H9 (cell line): ENCODE results near the gene SLC26A2. TPM values are rescaled to one million over a fixed set of nuclear protein-coding genes. Genes with fewer than 3 reads are reported as not detected.

Source experiments
- DNase-seq: peaks from one replicate; pipeline ENCODE4 v3.0.0-alpha.2; 2017
- H2AFZ ChIP-seq: one replicate; pipeline ENCODE4 v1.6.1; 2013; ENCODE audit warnings: mild to moderate bottlenecking, low read length, control low read depth, moderate library complexity
- H2AK5ac ChIP-seq: 2 replicates; pipeline ENCODE4 v1.6.1; 2013; ENCODE audit warnings: low read length, control low read depth, mixed read lengths; ENCODE audit not compliant: insufficient read length
- H2BK120ac ChIP-seq: one replicate; pipeline ENCODE4 v1.6.1; 2013; ENCODE audit warnings: low read depth, mild to moderate bottlenecking, low read length, control low read depth, inconsistent platforms; ENCODE audit not compliant: poor library complexity, severe bottlenecking
- H2BK12ac ChIP-seq: 2 replicates; pipeline ENCODE4 v1.6.1; 2013; ENCODE audit warnings: low read length, control low read depth, mixed read lengths, low read depth; ENCODE audit not compliant: insufficient read length
- H2BK15ac ChIP-seq: 2 replicates; pipeline ENCODE4 v1.6.1; 2013; ENCODE audit warnings: low read depth, low read length, control low read depth
- H2BK20ac ChIP-seq: one replicate; pipeline ENCODE4 v1.6.1; 2013; ENCODE audit warnings: low read depth, mild to moderate bottlenecking, low read length, control low read depth, inconsistent platforms; ENCODE audit not compliant: poor library complexity, severe bottlenecking
- H2BK5ac ChIP-seq: 2 replicates; pipeline ENCODE4 v1.6.1; 2013; ENCODE audit warnings: low read length, control low read depth, mixed read lengths; ENCODE audit not compliant: insufficient read length
- H3K14ac ChIP-seq: 2 replicates; pipeline ENCODE4 v1.6.1; 2013; ENCODE audit warnings: low read length, control low read depth; ENCODE audit not compliant: insufficient read depth
- H3K18ac ChIP-seq: 2 replicates; pipeline ENCODE4 v1.6.1; 2013; ENCODE audit warnings: low read depth, mild to moderate bottlenecking, mixed read lengths, low read length, control low read depth; ENCODE audit not compliant: insufficient read length
- H3K23ac ChIP-seq: 2 replicates; pipeline ENCODE4 v1.6.1; 2013; ENCODE audit warnings: low read length, control low read depth, mixed read lengths, low read depth; ENCODE audit not compliant: insufficient read length
- H3K23me2 ChIP-seq: 2 replicates; pipeline ENCODE4 v1.6.1; 2013; ENCODE audit warnings: low read depth, mild to moderate bottlenecking, mixed read lengths, low read length, control low read depth; ENCODE audit not compliant: insufficient read length, poor library complexity, severe bottlenecking
- H3K27ac ChIP-seq: 2 replicates; pipeline ENCODE4 v1.5.1; 2013; ENCODE audit warnings: low read length, control low read depth, mixed read lengths, low read depth; ENCODE audit not compliant: insufficient read length
- H3K27me3 ChIP-seq: 2 replicates; pipeline ENCODE4 v1.6.1; 2013; ENCODE audit warnings: low read length, control low read depth, inconsistent platforms; ENCODE audit not compliant: insufficient read depth
- H3K4ac ChIP-seq: 2 replicates; pipeline ENCODE4 v1.6.1; 2013; ENCODE audit warnings: low read depth, mild to moderate bottlenecking, control low read depth, inconsistent platforms, low read length, moderate library complexity
- H3K4me1 ChIP-seq: 2 replicates; pipeline ENCODE4 v1.6.1; 2013; ENCODE audit warnings: low read length, control low read depth, inconsistent platforms; ENCODE audit not compliant: insufficient read depth
- H3K4me2 ChIP-seq: 2 replicates; pipeline ENCODE4 v1.6.1; 2013; ENCODE audit warnings: low read length, control low read depth, mixed read lengths; ENCODE audit not compliant: insufficient read length, insufficient read depth
- H3K56ac ChIP-seq: 2 replicates; pipeline ENCODE4 v1.6.1; 2013; ENCODE audit warnings: low read depth, mild to moderate bottlenecking, mixed read lengths, low read length, control low read depth; ENCODE audit not compliant: insufficient read length
- H3K79me1 ChIP-seq: 2 replicates; pipeline ENCODE4 v1.6.1; 2013; ENCODE audit warnings: low read depth, mild to moderate bottlenecking, moderate library complexity, low read length, control low read depth, inconsistent platforms; ENCODE audit not compliant: insufficient read depth, poor library complexity, severe bottlenecking
- H3K79me2 ChIP-seq: 2 replicates; pipeline ENCODE4 v1.6.1; 2013; ENCODE audit warnings: low read length, control low read depth, inconsistent platforms; ENCODE audit not compliant: insufficient read depth
- H3K9ac ChIP-seq: 2 replicates; pipeline ENCODE4 v1.6.1; 2013; ENCODE audit warnings: low read length, control low read depth, mixed read lengths; ENCODE audit not compliant: insufficient read length; ENCODE audit errors: extremely low read depth
- H3K9me3 ChIP-seq: one replicate; pipeline ENCODE4 v1.6.1; 2013; ENCODE audit warnings: low read depth, low read length, inconsistent platforms; ENCODE audit not compliant: control insufficient read depth
- H3T11ph ChIP-seq: one replicate; pipeline ENCODE4 v1.6.1; 2013; ENCODE audit warnings: mild to moderate bottlenecking, low read length, control low read depth, inconsistent platforms
- H4K20me1 ChIP-seq: one replicate; pipeline ENCODE4 v1.6.1; 2013; ENCODE audit not compliant: control insufficient read depth, insufficient read length, insufficient read depth
- H4K5ac ChIP-seq: 2 replicates; pipeline ENCODE4 v1.6.1; 2013; ENCODE audit warnings: low read depth, mild to moderate bottlenecking, mixed read lengths, low read length, control low read depth; ENCODE audit not compliant: insufficient read length
- H4K8ac ChIP-seq: replicated peaks from 2 replicates; pipeline ENCODE4 v1.6.1; 2013; ENCODE audit warnings: low read length, control low read depth, mixed read lengths, low read depth; ENCODE audit not compliant: insufficient read length
- H4K91ac ChIP-seq: 2 replicates; pipeline ENCODE4 v1.6.1; 2013; ENCODE audit warnings: low read depth, mild to moderate bottlenecking, moderate library complexity, mixed read lengths, low read length, control low read depth; ENCODE audit not compliant: insufficient read length
- H3K27ac Mint-ChIP-seq, 3 experiments: 2 replicates in 2 of 3; 3 replicates in 1 of 3; pipeline ENCODE4 v1.8.0; 2020 to 2021; ENCODE audit warnings: mixed read lengths in 3 of 3, mild to moderate bottlenecking in 1 of 3, moderate library complexity in 1 of 3
- H3K27me3 Mint-ChIP-seq: 2 replicates; pipeline ENCODE4 v1.8.0; 2021; ENCODE audit warnings: low read depth, mild to moderate bottlenecking, moderate library complexity, mixed read lengths
- H3K36me3 Mint-ChIP-seq, 3 experiments: 2 replicates in 2 of 3; 3 replicates in 1 of 3; pipeline ENCODE4 v1.8.0; 2020 to 2021; ENCODE audit warnings: low read depth in 3 of 3, mixed read lengths in 3 of 3; ENCODE audit not compliant: insufficient read depth in 1 of 3
- H3K4me1 Mint-ChIP-seq, 2 experiments: 2 replicates each; pipeline ENCODE4 v1.8.0; 2020; ENCODE audit warnings: mixed read lengths in 2 of 2
- H3K4me3 Mint-ChIP-seq, 2 experiments: 2 replicates in 1 of 2; 3 replicates in 1 of 2; pipeline ENCODE4 v1.8.0; 2020 to 2021; ENCODE audit warnings: mild to moderate bottlenecking in 2 of 2, mixed read lengths in 2 of 2, moderate library complexity in 1 of 2
- H3K9me3 Mint-ChIP-seq, 2 experiments: 2 replicates in 1 of 2; 3 replicates in 1 of 2; pipeline ENCODE4 v1.8.0; 2020; ENCODE audit warnings: mild to moderate bottlenecking in 2 of 2, mixed read lengths in 2 of 2, moderate library complexity in 1 of 2
- WGBS: extraction: QIAGEN DNeasy Blood & Tissue Kit; methylation state at CpG from one replicate; pipeline ENCODE4 v1.1.7; 2013; ENCODE audit warnings: missing lambda C conversion rate, low lambda C conversion rate, mixed read lengths; ENCODE audit not compliant: insufficient read length; ENCODE audit errors: extremely low coverage; 5-methylcytosine and 5-hydroxymethylcytosine counted together
- total RNA-seq: library from RNA; stranded (reverse); gene quantifications from 2 replicates; pipeline ENCODE4 v1.2.1, GENCODE V29; 2021
- TF ChIP-seq, protein P1 (sequence below): fragments of 200-600 bp; sonication (generic); conservative IDR thresholded peaks from 3 replicates; pipeline ENCODE4 v1.8.0; 2021; ENCODE audit warnings: antibody characterized with exemption, mild to moderate bottlenecking

The SLC26A2 gene
- total RNA-seq, 1 experiment from 2014 or later, result 5.9 TPM

GRCh38 chr5:150033334-150033733, 72.8 kb downstream of the SLC26A2 start:
- TF ChIP-seq, protein P1, sequence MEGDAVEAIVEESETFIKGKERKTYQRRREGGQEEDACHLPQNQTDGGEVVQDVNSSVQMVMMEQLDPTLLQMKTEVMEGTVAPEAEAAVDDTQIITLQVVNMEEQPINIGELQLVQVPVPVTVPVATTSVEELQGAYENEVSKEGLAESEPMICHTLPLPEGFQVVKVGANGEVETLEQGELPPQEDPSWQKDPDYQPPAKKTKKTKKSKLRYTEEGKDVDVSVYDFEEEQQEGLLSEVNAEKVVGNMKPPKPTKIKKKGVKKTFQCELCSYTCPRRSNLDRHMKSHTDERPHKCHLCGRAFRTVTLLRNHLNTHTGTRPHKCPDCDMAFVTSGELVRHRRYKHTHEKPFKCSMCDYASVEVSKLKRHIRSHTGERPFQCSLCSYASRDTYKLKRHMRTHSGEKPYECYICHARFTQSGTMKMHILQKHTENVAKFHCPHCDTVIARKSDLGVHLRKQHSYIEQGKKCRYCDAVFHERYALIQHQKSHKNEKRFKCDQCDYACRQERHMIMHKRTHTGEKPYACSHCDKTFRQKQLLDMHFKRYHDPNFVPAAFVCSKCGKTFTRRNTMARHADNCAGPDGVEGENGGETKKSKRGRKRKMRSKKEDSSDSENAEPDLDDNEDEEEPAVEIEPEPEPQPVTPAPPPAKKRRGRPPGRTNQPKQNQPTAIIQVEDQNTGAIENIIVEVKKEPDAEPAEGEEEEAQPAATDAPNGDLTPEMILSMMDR, result no peak
- Histone ChIP-seq H2AK5ac (no peak overlapping the region), H3K79me2 (no peaks in the 10 kb centered on the region), H3K27ac (no peak overlapping the region), H4K20me1 (no peaks in the 10 kb centered on the region), H3K56ac (no peak overlapping the region), H2AFZ (no peak overlapping the region), H3K27me3 (no peaks in the 10 kb centered on the region), H3K23ac (no peak overlapping the region), H2BK5ac (no peak overlapping the region), H4K5ac (no peak overlapping the region), H3K9me3 (no peaks in the 10 kb centered on the region), H3K9ac (no peak overlapping the region), H3K23me2 (no peaks in the 10 kb centered on the region), H3K4ac (no peak overlapping the region), H2BK15ac (no peak overlapping the region), H2BK20ac (no peak overlapping the region), H3K79me1 (no peaks in the 10 kb centered on the region), H4K8ac (no peak overlapping the region), H3K14ac (no peak overlapping the region), H2BK12ac (no peak overlapping the region), H3T11ph (no peak overlapping the region), H4K91ac (no peak overlapping the region), H3K4me1 (no peaks in the 10 kb centered on the region), H3K18ac (no peak overlapping the region), H3K4me2 (no peak overlapping the region), H2BK120ac (no peak overlapping the region)
- Mint-ChIP-seq H3K9me3 (no peaks in the 10 kb centered on the region), H3K27ac (peak overlapping the region in 1 of 3 experiments; percentile 13; a peak in 2 of 7 replicates), H3K4me3 (no peak overlapping the region), H3K27me3 (no peaks in the 10 kb centered on the region), H3K4me1 (no peaks in the 10 kb centered on the region), H3K36me3 (peaks cover 19 to 75% (median 67%) of the 10 kb centered on the region in 3 experiments; a peak in 6 of 7 replicates)
- WGBS, result 100% methylated on average over 1 of the region's 4 CpGs
- DNase-seq, result no peak
